K562 (cell line): ENCODE results near the gene MYO3B. TPM values are rescaled to one million over a fixed set of nuclear protein-coding genes. Genes with fewer than 3 reads are reported as not detected.

Experiments used
- ATAC-seq: fragments of 200-7000 bp; cut with Tn5 transposase; 3 replicates; pipeline ENCODE4 v1.9.1; 2020; ENCODE audit warnings: moderate library complexity
- BruUV-seq: library from RNA; stranded (reverse); fragments of 400-500 nt; replicated peaks from 2 replicates; lab custom pipeline; 2021; lab: Mats Ljungman, UMichigan
- CTCF ChIA-PET: fragments of 300-600 bp; formaldehyde crosslinking; extraction: SDS; loops from one replicate; lab custom pipeline; 2021; ENCODE audit warnings: low intra/inter-chr PET ratio; lab: Yijun Ruan, JAX
- POLR2A ChIA-PET: fragments of 300-600, 350-650 bp; sonication (Branson Sonifier 250); formaldehyde crosslinking; extraction: SDS; loops from one replicate; lab custom pipeline; 2021; ENCODE audit warnings: antibody characterized with exemption, inconsistent platforms; lab: Yijun Ruan, JAX
- DNase-seq, 4 experiments: peaks; one replicate each; pipeline versions ENCODE4 v3.0.0 to v3.0.0-alpha.2; 2011 to 2018; ENCODE audit warnings: low spot score in 3 of 4, mixed read lengths in 3 of 4; ENCODE audit errors: extremely low read depth in 1 of 4
- FAIRE-seq: peaks from 2 replicates; lab custom pipeline; 2011; peaks lifted over from hg19 to GRCh38; lab: Jason Lieb, UNC
- H2AFZ ChIP-seq: 2 replicates; pipeline ENCODE4 v1.6.0; 2011; ENCODE audit warnings: low read depth, low read length, control low read depth, inconsistent platforms
- H3K27ac ChIP-seq: fragments of 200-600 bp; 3 replicates; pipeline ENCODE4 v1.8.0; 2011; ENCODE audit warnings: low read depth, mild to moderate bottlenecking, control low read depth, inconsistent platforms, low read length, moderate library complexity, mixed read lengths; ENCODE audit errors: extremely low read depth
- H3K27me3 ChIP-seq, 2 experiments: fragments of 300-600 bp in 1 of 2; 2 replicates in 1 of 2; 3 replicates in 1 of 2; pipeline versions ENCODE4 v1.6.0 to v1.8.0; 2011; ENCODE audit warnings: inconsistent platforms in 2 of 2, low read length in 2 of 2, mild to moderate bottlenecking in 1 of 2, mixed read lengths in 1 of 2, moderate library complexity in 1 of 2; ENCODE audit not compliant: control insufficient read depth in 2 of 2, insufficient read depth in 2 of 2
- H3K36me3 ChIP-seq: fragments of 300-600 bp; 3 replicates; pipeline ENCODE4 v1.8.0; 2011; ENCODE audit warnings: mild to moderate bottlenecking, low read length, inconsistent platforms; ENCODE audit not compliant: control insufficient read depth, insufficient read depth
- H3K4me1 ChIP-seq, 2 experiments: fragments of 200-600 bp in 1 of 2; replicated peaks in 1 of 2; 2 replicates in 1 of 2; 3 replicates in 1 of 2; pipeline versions ENCODE4 v1.5.1 to v1.8.0; 2011; ENCODE audit warnings: inconsistent platforms in 2 of 2, low read length in 2 of 2, mild to moderate bottlenecking in 1 of 2, mixed read lengths in 1 of 2, moderate library complexity in 1 of 2; ENCODE audit not compliant: control insufficient read depth in 2 of 2, insufficient read depth in 2 of 2
- H3K4me2 ChIP-seq: 2 replicates; pipeline ENCODE4 v1.6.1; 2011; ENCODE audit warnings: low read length, control low read depth, inconsistent platforms, mixed read lengths; ENCODE audit not compliant: insufficient read depth
- H3K4me3 ChIP-seq: fragments of 200-600 bp; sonication (generic), shearing (Covaris generic); 2 replicates; pipeline ENCODE4 v1.5.1; 2016; ENCODE audit warnings: control low read depth, inconsistent platforms
- H3K79me2 ChIP-seq: fragments of 200-600 bp; 3 replicates; pipeline ENCODE4 v1.8.0; 2011; ENCODE audit warnings: low read length, inconsistent platforms; ENCODE audit not compliant: control insufficient read depth, insufficient read depth
- H3K9ac ChIP-seq, 2 experiments: 2 replicates each; pipeline versions ENCODE4 v1.6.0 to v1.6.1; 2011; ENCODE audit warnings: low read depth in 2 of 2, low read length in 2 of 2, control low read depth in 1 of 2, inconsistent platforms in 1 of 2, mild to moderate bottlenecking in 1 of 2, mixed read lengths in 1 of 2; ENCODE audit not compliant: insufficient read depth in 1 of 2
- H3K9me1 ChIP-seq: one replicate; pipeline ENCODE4 v1.6.0; 2011; ENCODE audit warnings: inconsistent platforms, mild to moderate bottlenecking, low read length, moderate library complexity; ENCODE audit not compliant: control insufficient read depth, insufficient read depth
- H3K9me3 ChIP-seq: replicated peaks from 2 replicates; pipeline ENCODE4 v1.5.1; 2011; ENCODE audit warnings: low read depth, low read length, inconsistent platforms; ENCODE audit not compliant: control insufficient read depth, insufficient read depth
- H4K20me1 ChIP-seq: replicated peaks from 2 replicates; pipeline ENCODE4 v1.6.1; 2011; ENCODE audit warnings: low read length, inconsistent platforms, mixed read lengths; ENCODE audit not compliant: control insufficient read depth, insufficient read depth
- CBX8 ChIP-seq: fragments of 200-600 bp; sonication (generic); IDR thresholded peaks from 2 replicates; pipeline ENCODE4 v1.6.1; 2012; ENCODE audit warnings: borderline replicate concordance, mixed run types, low read depth, mild to moderate bottlenecking, moderate library complexity, mixed read lengths, low read length, control low read depth, inconsistent platforms; ENCODE audit not compliant: poor library complexity, severe bottlenecking; ENCODE audit errors: extremely low read depth
- FOXJ2 ChIP-seq: fragments of 200-800 bp; sonication (Bioruptor generic); IDR thresholded peaks from 2 replicates; pipeline ENCODE4 v1.6.1; 2016; ENCODE audit warnings: missing genetic modification characterization, missing compliant biosample characterization
- MEIS2 ChIP-seq: fragments of 450-650 bp; IDR thresholded peaks from 2 replicates; pipeline ENCODE4 v1.6.1; 2014; ENCODE audit warnings: mild to moderate bottlenecking; ENCODE audit not compliant: partially characterized antibody
- MYBL2 ChIP-seq, 2 experiments: fragments of 450-650 bp in 1 of 2; sonication (generic) in 1 of 2; formaldehyde crosslinking in 1 of 2; IDR thresholded peaks; 2 replicates each; pipeline versions ENCODE4 v1.6.1 to v1.8.1; 2017 to 2022; ENCODE audit warnings: borderline replicate concordance in 1 of 2, inconsistent platforms in 1 of 2, low read depth in 1 of 2, mild to moderate bottlenecking in 1 of 2, missing genetic modification reagents in 1 of 2, moderate library complexity in 1 of 2
- PHB ChIP-seq: fragments of 250-450 bp; sonication (Bioruptor Pico); IDR thresholded peaks from 2 replicates; pipeline ENCODE4 v1.5.0; 2021
- POU5F1 ChIP-seq: fragments of 150-350 bp; IDR thresholded peaks from 2 replicates; pipeline ENCODE4 v1.6.1; 2014; ENCODE audit warnings: borderline replicate concordance, low read length, low read depth, mild to moderate bottlenecking; ENCODE audit not compliant: partially characterized antibody
- RBFOX2 ChIP-seq: fragments of 200-400 bp; formaldehyde crosslinking; IDR thresholded peaks from 2 replicates; pipeline ENCODE4 v1.6.1; 2017; ENCODE audit warnings: low read depth, mild to moderate bottlenecking, low read length, moderate library complexity
- ZFX ChIP-seq: sonication (generic); formaldehyde crosslinking; IDR thresholded peaks from 2 replicates; pipeline ENCODE4 v1.8.0; 2022; ENCODE audit warnings: mild to moderate bottlenecking, missing genetic modification reagents, moderate library complexity
- ZNF57 ChIP-seq: fragments of 450-650 bp; formaldehyde crosslinking; IDR thresholded peaks from 2 replicates; pipeline ENCODE4 v1.4.0; 2020; ENCODE audit warnings: mild to moderate bottlenecking, moderate library complexity
- WGBS: fragments of 100-300 bp; shearing (Covaris generic); methylation state at CpG from one replicate; pipeline ENCODE4 v1.1.6; 2016; ENCODE audit warnings: low coverage, mixed read lengths; ENCODE audit not compliant: insufficient coverage; ENCODE audit errors: missing lambda C conversion rate; 5-methylcytosine and 5-hydroxymethylcytosine counted together
- in situ Hi-C: fragments of 300-500 bp; cut with MboI; formaldehyde crosslinking; loops from 4 replicates; pipeline ENCODE4 v1.15.0; 2018; ENCODE audit warnings: inconsistent platforms, mixed read lengths
- intact Hi-C: fragments of 100-400 bp; cut with micrococcal nuclease; formaldehyde crosslinking; loops from 2 replicates; pipeline ENCODE4 v1.14.2; 2022
- polyA plus RNA-seq, 8 experiments: library from polyadenylated mRNA; depleted of rRNA in 4 of 8; stranded (reverse) in 5 of 8; unstranded in 3 of 8; fragments of >200 nt; fragmentation: Nextera tagmentation in 2 of 8; fragmentation: Illumina TruSeq in 1 of 8; extraction: Ambion mirVana in 2 of 8; extraction: Trizol in 1 of 8; gene quantifications; 2 replicates each; pipeline versions ENCODE4 v1.2.1 to v1.2.3, GENCODE V29; 2011 to 2014; ENCODE audit warnings: inconsistent platforms in 1 of 8, missing spikeins in 1 of 8
- total RNA-seq, 7 experiments: library from RNA; depleted of rRNA in 6 of 7; stranded (reverse); fragments of >200 nt in 6 of 7; fragmentation: Illumina TruSeq in 2 of 7; extraction: Trizol in 2 of 7; gene quantifications; 2 replicates each; pipeline versions ENCODE4 v1.2.1 to v1.2.3, GENCODE V29; 2011 to 2021; ENCODE audit warnings: low replicate concordance in 1 of 7
- TF ChIP-seq, protein P1 (sequence below): IDR thresholded peaks from 2 replicates; pipeline ENCODE4 v1.6.1; 2014; ENCODE audit warnings: antibody characterized with exemption
- TF ChIP-seq, protein P2 (sequence below), 2 experiments: fragments of 250-450 bp in 1 of 2; fragments of 450-650 bp in 1 of 2; sonication (Bioruptor Pico) in 1 of 2; IDR thresholded peaks; 2 replicates each; pipeline versions ENCODE4 v1.6.1 to v1.8.0; 2016 to 2021; ENCODE audit warnings: mild to moderate bottlenecking in 2 of 2, moderate library complexity in 2 of 2, missing compliant biosample characterization in 1 of 2, missing genetic modification characterization in 1 of 2
- TF ChIP-seq, protein P3 (sequence below): fragments of 450-650 bp; IDR thresholded peaks from 2 replicates; pipeline ENCODE4 v1.6.1; 2016; ENCODE audit warnings: mild to moderate bottlenecking
- TF ChIP-seq, protein P4 (sequence below): fragments of 450-650 bp; IDR thresholded peaks from 2 replicates; pipeline ENCODE4 v1.6.1; 2016

The MYO3B gene
- total and polyA plus RNA-seq, 9 of the 15 experiments (the other 6 are each of a cell fraction or from before 2014, with no cell fraction given) = 2.7 to 6.5 (median 3.6) TPM

DNA sequence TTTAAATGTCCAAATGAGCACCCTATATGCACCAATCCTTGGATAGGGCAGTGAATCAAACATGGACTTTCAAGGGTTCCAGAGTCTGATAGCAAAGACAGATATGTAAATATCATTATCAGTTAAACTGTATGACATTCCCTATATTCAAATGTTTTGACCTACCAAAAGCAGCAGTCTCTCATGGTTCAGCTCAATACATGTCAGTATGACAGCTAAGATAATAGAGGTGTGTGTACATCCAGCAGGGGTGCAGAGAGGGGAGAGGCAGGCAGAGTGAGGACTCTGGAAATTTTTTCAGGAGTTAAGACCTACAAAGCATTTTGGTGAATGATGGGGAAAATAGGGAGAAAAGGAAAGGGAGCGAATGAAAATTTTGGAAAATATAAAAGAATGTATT is 106.3 kb downstream of the MYO3B start:
- in situ Hi-C loops = no loop called here
- Histone ChIP-seq H3K9ac (no peak overlapping the region), H3K4me1 (peaks cover 0 to 4% of the 10 kb centered on the region in 2 experiments; a peak in 2 of 5 replicates), H3K4me3 (no peak overlapping the region), H3K27ac (no peak overlapping the region), H3K36me3 (no peaks in the 10 kb centered on the region), H3K27me3 (no peaks in the 10 kb centered on the region), H2AFZ (0 out of 2 replicates have a peak overlapping the region, but pooled peaks have one; percentile 37), H3K9me3 (no peaks in the 10 kb centered on the region), H3K9me1 (no peaks in the 10 kb centered on the region), H4K20me1 (no peaks in the 10 kb centered on the region), H3K4me2 (no peak overlapping the region), H3K79me2 (no peaks in the 10 kb centered on the region)
- DNase-seq = no peak
- ChIA-PET POLR2A (interaction anchor here (0.6 to 0.8 kb wide), 2 partner anchors 17 to 37 kb away, joined by 3 to 4 read pairs; no protein-coding TSS in a partner anchor), CTCF (no interaction called here)
- peak; percentile 61; the same call in 2 of the 3 replicates for ATAC-seq
- no TSS peak for BruUV-seq
- intact Hi-C loops = no loop called here
- FAIRE-seq = no peak
- WGBS = 100% methylated on average over 1 of the region's 1 CpG
- TF ChIP-seq, protein P1, sequence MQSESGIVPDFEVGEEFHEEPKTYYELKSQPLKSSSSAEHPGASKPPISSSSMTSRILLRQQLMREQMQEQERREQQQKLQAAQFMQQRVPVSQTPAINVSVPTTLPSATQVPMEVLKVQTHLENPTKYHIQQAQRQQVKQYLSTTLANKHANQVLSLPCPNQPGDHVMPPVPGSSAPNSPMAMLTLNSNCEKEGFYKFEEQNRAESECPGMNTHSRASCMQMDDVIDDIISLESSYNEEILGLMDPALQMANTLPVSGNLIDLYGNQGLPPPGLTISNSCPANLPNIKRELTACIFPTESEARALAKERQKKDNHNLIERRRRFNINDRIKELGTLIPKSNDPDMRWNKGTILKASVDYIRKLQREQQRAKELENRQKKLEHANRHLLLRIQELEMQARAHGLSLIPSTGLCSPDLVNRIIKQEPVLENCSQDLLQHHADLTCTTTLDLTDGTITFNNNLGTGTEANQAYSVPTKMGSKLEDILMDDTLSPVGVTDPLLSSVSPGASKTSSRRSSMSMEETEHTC = no peak
- no peak for TF ChIP-seq POU5F1
- TF ChIP-seq, protein P2, sequence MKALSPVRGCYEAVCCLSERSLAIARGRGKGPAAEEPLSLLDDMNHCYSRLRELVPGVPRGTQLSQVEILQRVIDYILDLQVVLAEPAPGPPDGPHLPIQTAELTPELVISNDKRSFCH (CRISPR knock-in tag; IDR thresholded peaks at IDR 0.05) = no peak
- TF ChIP-seq, protein P2 (tag; IDR thresholded peaks at IDR 0.05) = 0 out of 2 replicates have a peak, but pooled peaks have one; percentile 26
- peak; percentile 30 for TF ChIP-seq MEIS2
- no peak for TF ChIP-seq FOXJ2 (tag)
- no peak for TF ChIP-seq ZFX (CRISPR knock-in tag)
- no peak for TF ChIP-seq ZNF57 (CRISPR knock-in tag)
- no peak for TF ChIP-seq RBFOX2
- TF ChIP-seq, protein P3, sequence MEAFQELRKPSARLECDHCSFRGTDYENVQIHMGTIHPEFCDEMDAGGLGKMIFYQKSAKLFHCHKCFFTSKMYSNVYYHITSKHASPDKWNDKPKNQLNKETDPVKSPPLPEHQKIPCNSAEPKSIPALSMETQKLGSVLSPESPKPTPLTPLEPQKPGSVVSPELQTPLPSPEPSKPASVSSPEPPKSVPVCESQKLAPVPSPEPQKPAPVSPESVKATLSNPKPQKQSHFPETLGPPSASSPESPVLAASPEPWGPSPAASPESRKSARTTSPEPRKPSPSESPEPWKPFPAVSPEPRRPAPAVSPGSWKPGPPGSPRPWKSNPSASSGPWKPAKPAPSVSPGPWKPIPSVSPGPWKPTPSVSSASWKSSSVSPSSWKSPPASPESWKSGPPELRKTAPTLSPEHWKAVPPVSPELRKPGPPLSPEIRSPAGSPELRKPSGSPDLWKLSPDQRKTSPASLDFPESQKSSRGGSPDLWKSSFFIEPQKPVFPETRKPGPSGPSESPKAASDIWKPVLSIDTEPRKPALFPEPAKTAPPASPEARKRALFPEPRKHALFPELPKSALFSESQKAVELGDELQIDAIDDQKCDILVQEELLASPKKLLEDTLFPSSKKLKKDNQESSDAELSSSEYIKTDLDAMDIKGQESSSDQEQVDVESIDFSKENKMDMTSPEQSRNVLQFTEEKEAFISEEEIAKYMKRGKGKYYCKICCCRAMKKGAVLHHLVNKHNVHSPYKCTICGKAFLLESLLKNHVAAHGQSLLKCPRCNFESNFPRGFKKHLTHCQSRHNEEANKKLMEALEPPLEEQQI = no peak
- no peak for TF ChIP-seq CBX8
- TF ChIP-seq, protein P4, sequence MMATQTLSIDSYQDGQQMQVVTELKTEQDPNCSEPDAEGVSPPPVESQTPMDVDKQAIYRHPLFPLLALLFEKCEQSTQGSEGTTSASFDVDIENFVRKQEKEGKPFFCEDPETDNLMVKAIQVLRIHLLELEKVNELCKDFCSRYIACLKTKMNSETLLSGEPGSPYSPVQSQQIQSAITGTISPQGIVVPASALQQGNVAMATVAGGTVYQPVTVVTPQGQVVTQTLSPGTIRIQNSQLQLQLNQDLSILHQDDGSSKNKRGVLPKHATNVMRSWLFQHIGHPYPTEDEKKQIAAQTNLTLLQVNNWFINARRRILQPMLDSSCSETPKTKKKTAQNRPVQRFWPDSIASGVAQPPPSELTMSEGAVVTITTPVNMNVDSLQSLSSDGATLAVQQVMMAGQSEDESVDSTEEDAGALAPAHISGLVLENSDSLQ = peak; percentile 39
- TF ChIP-seq PHB (CRISPR knock-in tag) = no peak
- TF ChIP-seq MYBL2 (IDR thresholded peaks at IDR 0.05; ENCODE audit: low read depth) = no peak
- TF ChIP-seq MYBL2 (CRISPR knock-in tag; IDR thresholded peaks at IDR 0.05; ENCODE audit: borderline replicate concordance) = no peak
